ENCODE data around the gene CEP72. TPM values are rescaled to one million over a fixed set of nuclear protein-coding genes. Genes with fewer than 3 reads are reported as not detected.

CEP72 gene
- total RNA-seq, 1 donor from 2014 or later, result 6.8 TPM

DNA sequence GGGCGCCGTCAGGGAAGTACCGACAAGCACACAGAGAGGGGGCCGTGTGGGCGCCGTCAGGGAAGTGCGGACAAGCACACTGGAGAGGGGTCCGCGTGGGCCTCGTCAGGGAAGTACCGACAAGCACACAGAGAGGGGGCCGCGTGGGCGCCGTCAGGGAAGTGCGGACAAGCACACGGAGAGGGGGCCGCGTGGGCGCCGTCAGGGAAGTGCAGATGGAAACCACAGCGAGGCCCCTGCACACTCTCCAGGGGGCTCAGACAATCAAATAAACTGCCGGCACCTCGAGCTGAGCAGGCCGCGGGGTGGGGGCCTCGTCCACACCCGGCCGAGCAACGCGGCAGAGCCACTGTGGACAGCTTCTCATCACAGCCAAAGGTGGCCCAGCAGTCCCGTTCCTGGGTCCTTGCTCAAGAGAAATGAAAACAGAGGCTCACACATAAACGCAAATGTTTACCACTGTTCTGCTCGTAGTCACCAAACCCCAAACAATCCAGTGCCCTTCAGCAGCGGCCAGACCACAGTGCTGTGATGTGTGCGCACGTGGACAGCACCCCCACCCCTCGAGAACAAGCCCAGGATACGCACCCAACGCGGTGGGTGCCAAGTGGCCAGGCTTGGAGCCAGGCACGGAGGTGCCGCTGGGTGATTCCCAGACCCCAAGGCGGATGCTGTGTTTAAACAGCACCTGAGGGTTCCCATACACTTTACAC is 56.3 kb downstream of the CEP72 start:
- Histone ChIP-seq H3K4me3 (ENCODE audit: low read depth, low read length) (no peak overlapping the region), H3K27me3 (ENCODE audit: control insufficient read depth, insufficient read depth, low read length) (no peaks in the 10 kb centered on the region), H3K36me3 (ENCODE audit: control insufficient read depth, insufficient read depth, low read length) (peaks cover 5% of the 10 kb centered on the region)
- no peak for FAIRE-seq
- no peak for TF ChIP-seq CTCF (IDR thresholded peaks at IDR 0.05; ENCODE audit: insufficient read depth, low read length, severe bottlenecking)
- DNase-seq (ENCODE audit: low read depth), result no peak

DNA sequence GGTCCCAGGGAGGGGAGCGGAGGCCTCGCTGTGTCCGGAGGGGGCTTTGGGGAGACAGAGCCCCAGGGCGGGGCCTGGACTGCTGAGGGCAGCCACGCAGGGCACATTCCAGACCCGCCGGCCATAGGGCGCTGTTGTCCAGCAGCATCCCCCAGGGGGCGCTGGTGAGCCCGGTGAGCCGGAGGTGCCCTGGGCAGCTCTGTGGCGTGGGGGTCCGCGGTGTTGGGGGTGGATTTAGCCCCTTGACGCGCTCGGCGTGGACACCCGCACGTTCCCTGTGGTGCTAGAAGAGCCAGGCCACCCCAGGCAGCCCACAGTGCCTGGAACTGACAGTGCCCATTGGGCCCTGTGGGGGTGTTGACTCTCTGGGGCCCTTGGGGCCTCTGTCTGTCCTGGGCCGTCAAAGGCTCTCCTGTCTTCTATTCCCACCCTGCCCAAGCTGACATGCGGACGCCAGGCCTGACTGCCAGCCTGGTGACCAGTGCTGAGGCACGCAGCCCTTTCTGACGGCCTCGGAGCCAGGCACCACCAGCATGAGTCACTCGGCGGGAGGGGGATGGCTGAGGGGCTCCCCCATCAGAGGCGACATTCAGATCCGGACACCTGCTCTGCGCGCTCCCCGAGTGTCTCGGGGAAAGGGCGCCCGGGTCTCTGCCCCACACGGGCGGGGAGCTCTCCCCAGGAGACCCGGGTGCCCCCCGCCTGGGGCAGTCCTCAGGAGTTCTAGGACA is 57.1 kb downstream of the CEP72 start:
- no peak for DNase-seq (ENCODE audit: low read depth)
- peak; percentile 83 for TF ChIP-seq CTCF (IDR thresholded peaks at IDR 0.05; ENCODE audit: insufficient read depth, low read length, severe bottlenecking)
- Histone ChIP-seq H3K4me3 (ENCODE audit: low read depth, low read length) (no peak overlapping the region), H3K36me3 (ENCODE audit: control insufficient read depth, insufficient read depth, low read length) (no peaks in the 10 kb centered on the region), H3K27me3 (ENCODE audit: control insufficient read depth, insufficient read depth, low read length) (peaks cover 3% of the 10 kb centered on the region)
- FAIRE-seq, result no peak

DNA sequence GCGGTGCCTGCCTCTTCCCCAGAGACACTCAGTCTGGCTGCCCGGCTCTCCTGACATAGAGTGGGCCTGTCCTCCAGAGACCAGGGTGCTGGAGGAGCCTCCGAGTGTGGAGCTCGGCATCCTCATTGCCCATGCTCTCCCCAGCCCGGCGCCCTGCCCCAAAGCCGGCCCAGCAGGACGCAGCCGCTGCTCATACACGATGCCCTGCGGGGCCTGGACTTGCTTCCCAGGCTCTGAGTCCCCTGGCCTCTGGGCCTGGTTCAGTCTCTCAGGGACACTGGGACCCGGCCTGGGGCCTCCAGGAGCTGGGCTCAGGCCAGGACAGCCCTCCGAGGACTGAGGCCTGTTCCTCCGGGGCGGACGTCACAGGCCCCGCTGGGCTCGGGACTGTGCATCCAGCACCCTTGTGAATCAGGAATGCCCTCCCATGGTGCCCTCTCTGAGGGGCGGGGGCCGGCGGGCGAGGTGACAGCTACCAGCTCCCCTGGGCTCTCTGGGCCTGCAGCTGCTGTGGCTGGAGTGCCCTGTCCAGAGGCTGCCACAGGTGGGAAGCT is 57.8 kb downstream of the CEP72 start:
- FAIRE-seq, result no peak
- Histone ChIP-seq H3K27me3 (ENCODE audit: control insufficient read depth, insufficient read depth, low read length) (peaks cover 5% of the 10 kb centered on the region), H3K36me3 (ENCODE audit: control insufficient read depth, insufficient read depth, low read length) (no peaks in the 10 kb centered on the region), H3K4me3 (ENCODE audit: low read depth, low read length) (no peak overlapping the region)
- no peak for DNase-seq (ENCODE audit: low read depth)
- no peak for TF ChIP-seq CTCF (IDR thresholded peaks at IDR 0.05; ENCODE audit: insufficient read depth, low read length, severe bottlenecking)

DNA sequence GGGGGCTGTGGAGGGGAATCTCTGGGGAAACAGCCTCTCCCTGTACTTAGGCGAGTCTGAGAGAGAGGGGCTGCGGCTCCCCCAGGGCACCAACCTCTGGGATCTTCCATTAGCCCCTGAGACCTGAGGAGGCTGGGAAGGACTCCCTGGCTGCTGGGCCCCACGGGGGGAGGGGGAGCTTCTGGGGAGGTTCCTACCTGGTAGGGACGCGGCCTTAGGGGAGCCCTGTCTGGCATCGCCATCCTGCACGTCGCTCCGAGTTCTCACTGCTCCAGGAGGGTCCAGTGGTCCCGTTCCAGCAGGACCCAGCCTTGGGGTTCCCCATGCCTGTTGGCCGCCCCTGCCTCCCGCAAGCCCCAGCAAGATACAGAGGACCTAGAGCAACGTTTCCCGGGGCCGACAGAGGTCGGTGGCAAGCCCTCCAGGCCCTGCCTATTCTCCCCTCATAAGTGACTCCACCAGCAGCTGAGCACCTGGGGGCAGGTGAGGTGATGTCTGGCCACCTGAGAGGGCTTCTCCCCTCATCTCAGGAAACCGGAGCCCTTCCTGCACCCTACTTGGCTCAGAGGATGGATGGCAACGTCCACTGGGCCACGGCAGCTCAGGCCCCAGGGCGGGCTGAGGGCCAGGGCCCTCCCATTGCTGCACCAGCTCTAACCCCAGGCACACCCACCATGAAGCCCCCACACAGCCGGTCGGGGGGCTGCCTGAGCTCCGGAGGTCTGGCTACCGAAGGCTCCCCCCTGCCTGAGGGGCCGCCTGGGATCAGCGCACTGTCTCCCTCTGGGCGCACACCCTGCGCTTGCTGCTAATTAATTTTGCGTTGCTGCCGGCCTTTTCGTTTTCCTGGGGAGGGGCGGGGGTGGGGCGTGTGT is 58.5 kb downstream of the CEP72 start:
- FAIRE-seq (no peak), DNase-seq (ENCODE audit: low read depth) (no peak)
- H3K36me3 ChIP-seq (ENCODE audit: control insufficient read depth, insufficient read depth, low read length), result no peaks in the 10 kb centered on the region
- H3K27me3 ChIP-seq (ENCODE audit: control insufficient read depth, insufficient read depth, low read length), result peaks cover 5% of the 10 kb centered on the region
- no peak for TF ChIP-seq CTCF (IDR thresholded peaks at IDR 0.05; ENCODE audit: insufficient read depth, low read length, severe bottlenecking)
- H3K4me3 ChIP-seq (ENCODE audit: low read depth, low read length), result no peak overlapping the region

- FAIRE-seq (no peak), DNase-seq (ENCODE audit: low read depth) (peak; percentile 35)
- H3K27me3 ChIP-seq (ENCODE audit: control insufficient read depth, insufficient read depth, low read length), result peaks cover 5% of the 10 kb centered on the region
- TF ChIP-seq CTCF (IDR thresholded peaks at IDR 0.05; ENCODE audit: insufficient read depth, low read length, severe bottlenecking), result peak; percentile 97
- H3K36me3 ChIP-seq (ENCODE audit: control insufficient read depth, insufficient read depth, low read length), result no peaks in the 10 kb centered on the region
- H3K4me3 ChIP-seq (ENCODE audit: low read depth, low read length), result no peak overlapping the region
Measured at GRCh38 chr5:671459-672328, 59.6 kb downstream of the CEP72 start.

Data from bronchial epithelial cell (primary cell).